Measurements from ENCODE around the gene SLC10A7. TPM values are rescaled to one million over a fixed set of nuclear protein-coding genes. Genes with fewer than 3 reads are reported as not detected.

Gene SLC10A7, protein sequence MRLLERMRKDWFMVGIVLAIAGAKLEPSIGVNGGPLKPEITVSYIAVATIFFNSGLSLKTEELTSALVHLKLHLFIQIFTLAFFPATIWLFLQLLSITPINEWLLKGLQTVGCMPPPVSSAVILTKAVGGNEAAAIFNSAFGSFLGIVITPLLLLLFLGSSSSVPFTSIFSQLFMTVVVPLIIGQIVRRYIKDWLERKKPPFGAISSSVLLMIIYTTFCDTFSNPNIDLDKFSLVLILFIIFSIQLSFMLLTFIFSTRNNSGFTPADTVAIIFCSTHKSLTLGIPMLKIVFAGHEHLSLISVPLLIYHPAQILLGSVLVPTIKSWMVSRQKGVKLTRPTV
- 10 to 100 TPM; 18.7 to 25.6 TPM for total RNA-seq
- polyA plus RNA-seq (ENCODE audit: insufficient read length in 2 of 2) = 10 to 100 TPM in 1 of 2 donors, 1 to 10 TPM in 1; 7.3 to 12.3 TPM
- long read RNA-seq, donor 1, partial matches to known transcripts = 0 of 1 reads
- long read RNA-seq, donor 1, other reads (novel, unspliced or antisense) = 0 of 1 reads
- long read RNA-seq, donor 2 = 0 reads
- long read RNA-seq, donor 3 = 0 reads
- long read RNA-seq, donor 4, partial matches to known transcripts = 0 of 1 reads
- long read RNA-seq, donor 4, other reads (novel, unspliced or antisense) = 0 of 1 reads

DNA sequence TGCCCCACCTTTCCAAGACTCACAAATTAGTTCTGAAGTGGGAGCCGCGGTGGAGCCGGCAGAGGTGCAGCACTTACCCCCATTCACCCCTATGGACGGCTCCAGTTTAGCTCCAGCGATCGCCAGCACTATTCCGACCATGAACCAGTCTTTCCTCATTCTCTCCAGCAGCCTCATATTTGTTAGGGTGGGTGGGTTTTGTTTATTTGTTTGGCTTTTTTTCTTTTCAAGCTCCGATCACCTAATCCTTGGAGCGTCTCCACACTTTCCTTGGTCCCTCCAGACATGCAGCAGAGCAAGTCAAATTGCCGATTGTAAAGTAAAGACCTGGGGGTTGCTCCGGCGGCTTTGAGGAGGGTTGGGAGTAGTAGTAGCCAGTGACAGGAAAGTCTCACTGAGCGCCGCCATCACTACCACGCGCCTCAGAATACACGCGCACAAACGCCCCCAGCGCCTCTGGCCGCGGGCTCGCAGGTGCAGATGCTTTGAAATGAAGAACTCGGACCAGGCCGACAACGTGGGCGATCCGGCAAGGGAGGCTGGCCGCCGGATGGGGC, at the start of gene SLC10A7:
TSS of gene SLC10A7 (minus strand) at position 400 of the 557 bp plus-strand sequence. CDS start at position 177, 223 bp downstream.
- no peaks in the 10 kb centered on the region for H3K36me3 ChIP-seq (ENCODE audit: control insufficient read depth, insufficient read depth, low read length)
- H3K9me3 ChIP-seq (ENCODE audit: control insufficient read depth, insufficient read depth, low read length) = no peaks in the 10 kb centered on the region
- WGBS (ENCODE audit: insufficient coverage) = 0% methylated on average over 21 of the region's 30 CpGs
- no peaks in the 10 kb centered on the region for H3K27me3 ChIP-seq (ENCODE audit: control insufficient read depth, insufficient read depth, low read length)
- peak within 1 kb of the TSS; percentile 99 for H3K4me3 ChIP-seq (ENCODE audit: low read depth, low read length)
- H3K4me1 ChIP-seq (ENCODE audit: control insufficient read depth, insufficient read depth, low read length) = no peaks in the 10 kb centered on the region
- DNase-seq (ENCODE audit: low read depth in 4 of 6, low spot score in 6 of 6) = peak; percentile 71 to 94 (median 80)
- peak within 1 kb of the TSS; percentile 96 for H3K27ac ChIP-seq (ENCODE audit: low read depth, low read length)

DNA sequence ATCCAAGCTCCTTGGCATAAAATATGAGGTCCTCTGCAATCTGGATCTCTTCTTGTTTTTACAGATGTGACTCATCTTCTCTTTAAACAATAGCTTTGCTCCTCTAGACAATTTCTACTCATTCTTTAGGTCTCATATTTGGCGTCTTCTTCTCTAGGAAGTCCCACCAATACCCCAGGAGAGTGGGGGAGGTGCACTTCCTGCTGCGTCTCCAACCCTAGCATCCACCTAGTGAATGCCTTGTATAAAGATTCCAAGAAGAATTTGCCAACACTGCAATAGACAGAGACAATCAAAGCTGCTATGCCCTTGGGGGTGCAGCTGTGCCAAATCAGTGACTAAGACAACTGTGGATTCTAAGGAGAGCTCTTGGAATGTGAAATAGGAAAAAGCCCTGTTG, 45.7 kb upstream of the SLC10A7 start:
- no peak for DNase-seq (ENCODE audit: low read depth in 4 of 6, low spot score in 6 of 6)
- Histone ChIP-seq H3K4me3 (ENCODE audit: low read depth, low read length) (no peak overlapping the region), H3K9me3 (ENCODE audit: control insufficient read depth, insufficient read depth, low read length) (no peaks in the 10 kb centered on the region), H3K27me3 (ENCODE audit: control insufficient read depth, insufficient read depth, low read length) (no peaks in the 10 kb centered on the region), H3K36me3 (ENCODE audit: control insufficient read depth, insufficient read depth, low read length) (no peaks in the 10 kb centered on the region), H3K27ac (ENCODE audit: low read depth, low read length) (no peak overlapping the region), H3K4me1 (ENCODE audit: control insufficient read depth, insufficient read depth, low read length) (no peaks in the 10 kb centered on the region)
- 40% methylated on average over 1 of the region's 2 CpGs for WGBS (ENCODE audit: insufficient coverage)

DNA sequence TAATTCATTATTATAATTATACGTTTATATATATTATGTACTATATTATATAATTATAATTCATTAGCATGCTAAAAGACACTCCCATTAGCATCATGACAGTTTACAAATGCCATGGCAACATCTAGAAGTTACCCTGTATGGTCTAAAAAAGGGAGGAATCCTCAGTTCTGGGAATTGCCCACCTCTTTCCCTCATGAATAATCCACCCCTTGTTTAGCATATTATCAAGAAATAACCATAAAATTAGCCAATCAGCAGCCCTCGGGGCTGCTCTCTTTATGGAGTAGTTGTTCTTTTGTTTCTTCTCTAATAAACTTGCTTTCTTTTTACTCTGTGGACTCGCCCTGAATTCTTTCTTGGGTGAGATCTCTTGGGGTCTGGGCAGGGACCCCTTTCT, 42.8 kb upstream of the SLC10A7 start:
- Histone ChIP-seq H3K4me3 (ENCODE audit: low read depth, low read length) (no peak overlapping the region), H3K36me3 (ENCODE audit: control insufficient read depth, insufficient read depth, low read length) (no peaks in the 10 kb centered on the region), H3K27me3 (ENCODE audit: control insufficient read depth, insufficient read depth, low read length) (no peaks in the 10 kb centered on the region), H3K9me3 (ENCODE audit: control insufficient read depth, insufficient read depth, low read length) (no peaks in the 10 kb centered on the region), H3K27ac (ENCODE audit: low read depth, low read length) (no peak overlapping the region), H3K4me1 (ENCODE audit: control insufficient read depth, insufficient read depth, low read length) (no peaks in the 10 kb centered on the region)
- no CpG with 5 or more reads among the region's 3 CpGs for WGBS (ENCODE audit: insufficient coverage)
- no peak for DNase-seq (ENCODE audit: low read depth in 4 of 6, low spot score in 6 of 6)

DNA sequence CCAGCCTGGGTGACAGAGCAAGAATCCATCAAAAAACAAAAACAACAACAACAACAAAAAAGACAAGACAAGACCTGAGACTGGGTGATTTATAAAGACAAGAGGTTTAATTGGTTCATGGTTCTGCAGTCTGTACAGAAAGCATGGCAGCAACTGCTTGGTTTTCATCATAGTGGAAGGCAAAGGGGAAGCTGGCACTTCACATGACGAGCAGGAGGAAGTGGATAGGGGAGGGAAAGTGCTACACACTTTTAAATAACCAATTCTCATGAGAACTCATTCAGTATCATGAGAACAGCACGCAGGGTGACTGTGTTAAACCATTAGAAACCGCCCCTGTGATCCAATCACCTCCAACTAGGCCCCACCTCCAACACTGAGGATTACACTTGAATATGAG, 28.4 kb upstream of the SLC10A7 start:
- DNase-seq (ENCODE audit: low read depth in 4 of 6, low spot score in 6 of 6) = no peak
- Histone ChIP-seq H3K36me3 (ENCODE audit: control insufficient read depth, insufficient read depth, low read length) (no peaks in the 10 kb centered on the region), H3K9me3 (ENCODE audit: control insufficient read depth, insufficient read depth, low read length) (no peaks in the 10 kb centered on the region), H3K4me3 (ENCODE audit: low read depth, low read length) (no peak overlapping the region), H3K27ac (ENCODE audit: low read depth, low read length) (no peak overlapping the region), H3K4me1 (ENCODE audit: control insufficient read depth, insufficient read depth, low read length) (no peaks in the 10 kb centered on the region), H3K27me3 (ENCODE audit: control insufficient read depth, insufficient read depth, low read length) (no peaks in the 10 kb centered on the region)
- WGBS (ENCODE audit: insufficient coverage) = no CpG with 5 or more reads among the region's 3 CpGs

DNA sequence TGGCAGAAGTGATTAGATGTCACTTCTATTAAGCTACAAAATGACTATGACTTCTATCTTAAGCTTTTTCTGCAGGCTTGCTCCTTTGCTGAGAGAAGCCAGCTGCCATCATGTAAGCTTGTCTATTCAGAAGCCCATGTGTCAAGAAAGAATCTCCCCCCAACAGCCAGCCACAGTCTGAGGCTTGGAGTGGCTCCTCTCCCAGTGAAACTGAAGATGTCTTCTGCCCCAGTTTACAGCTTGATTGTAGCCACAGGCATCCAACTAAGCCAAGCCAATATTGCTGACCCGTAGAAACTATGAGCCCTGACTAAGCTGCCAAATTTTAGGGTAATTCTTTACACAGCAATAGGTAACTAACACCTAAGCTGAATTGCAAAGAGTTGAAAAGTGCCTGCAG, 26.7 kb upstream of the SLC10A7 start:
- H3K36me3 ChIP-seq (ENCODE audit: control insufficient read depth, insufficient read depth, low read length) = no peaks in the 10 kb centered on the region
- H3K27ac ChIP-seq (ENCODE audit: low read depth, low read length) = no peak overlapping the region
- no peak overlapping the region for H3K4me3 ChIP-seq (ENCODE audit: low read depth, low read length)
- H3K9me3 ChIP-seq (ENCODE audit: control insufficient read depth, insufficient read depth, low read length) = no peaks in the 10 kb centered on the region
- H3K27me3 ChIP-seq (ENCODE audit: control insufficient read depth, insufficient read depth, low read length) = no peaks in the 10 kb centered on the region
- no peaks in the 10 kb centered on the region for H3K4me1 ChIP-seq (ENCODE audit: control insufficient read depth, insufficient read depth, low read length)
- WGBS (ENCODE audit: insufficient coverage) = 63% methylated on average over 1 of the region's 1 CpG
- DNase-seq (ENCODE audit: low read depth in 4 of 6, low spot score in 6 of 6) = no peak

DNA sequence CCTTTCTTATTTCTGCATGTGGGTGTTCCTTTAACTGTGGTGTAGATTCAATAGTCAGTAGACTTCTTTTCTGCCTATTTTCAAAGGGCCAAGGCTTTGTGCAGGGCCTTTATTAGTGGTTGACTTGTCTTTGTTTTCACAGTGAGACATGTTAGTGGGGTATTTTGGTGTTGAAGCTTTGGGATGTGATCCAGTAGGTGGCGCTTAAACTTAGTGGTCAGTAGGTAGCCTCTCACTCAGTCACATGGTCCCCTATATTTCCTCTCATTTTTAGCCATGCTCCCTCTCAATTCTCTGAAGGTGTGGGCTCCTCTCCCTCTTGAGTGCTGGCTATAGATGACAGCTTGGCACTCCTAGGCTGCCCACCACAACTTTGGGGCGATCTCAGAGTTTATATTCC, 23.4 kb upstream of the SLC10A7 start:
- Histone ChIP-seq H3K4me1 (ENCODE audit: control insufficient read depth, insufficient read depth, low read length) (no peaks in the 10 kb centered on the region), H3K27me3 (ENCODE audit: control insufficient read depth, insufficient read depth, low read length) (no peaks in the 10 kb centered on the region), H3K4me3 (ENCODE audit: low read depth, low read length) (no peak overlapping the region), H3K27ac (ENCODE audit: low read depth, low read length) (no peak overlapping the region), H3K36me3 (ENCODE audit: control insufficient read depth, insufficient read depth, low read length) (no peaks in the 10 kb centered on the region), H3K9me3 (ENCODE audit: control insufficient read depth, insufficient read depth, low read length) (no peaks in the 10 kb centered on the region)
- WGBS (ENCODE audit: insufficient coverage) = no CpG with 5 or more reads among the region's 2 CpGs
- no peak for DNase-seq (ENCODE audit: low read depth in 4 of 6, low spot score in 6 of 6)

DNA sequence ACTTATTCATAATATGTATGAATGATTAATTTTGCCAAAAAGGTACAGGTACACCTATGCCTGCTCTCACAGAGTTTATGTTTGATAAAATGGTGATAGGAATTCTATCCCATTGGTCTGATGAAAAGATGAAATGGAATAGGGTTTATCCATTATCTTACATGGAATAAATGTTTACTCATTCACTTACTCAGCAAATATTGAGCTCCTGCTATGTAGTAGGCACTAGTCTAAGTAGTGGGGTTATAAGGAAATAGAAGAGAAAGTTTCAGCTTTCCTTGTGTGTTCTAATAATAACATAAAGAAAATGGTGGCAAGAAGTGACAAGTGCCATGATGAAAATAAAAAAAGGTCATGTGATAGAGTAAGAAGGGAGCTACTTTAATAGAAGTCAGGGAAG, 12.4 kb upstream of the SLC10A7 start:
- H3K4me1 ChIP-seq (ENCODE audit: control insufficient read depth, insufficient read depth, low read length) = no peaks in the 10 kb centered on the region
- no peak overlapping the region for H3K4me3 ChIP-seq (ENCODE audit: low read depth, low read length)
- no peak for DNase-seq (ENCODE audit: low read depth in 4 of 6, low spot score in 6 of 6)
- H3K27me3 ChIP-seq (ENCODE audit: control insufficient read depth, insufficient read depth, low read length) = no peaks in the 10 kb centered on the region
- H3K27ac ChIP-seq (ENCODE audit: low read depth, low read length) = no peak overlapping the region
- no peaks in the 10 kb centered on the region for H3K36me3 ChIP-seq (ENCODE audit: control insufficient read depth, insufficient read depth, low read length)
- peaks cover 2% of the 10 kb centered on the region for H3K9me3 ChIP-seq (ENCODE audit: control insufficient read depth, insufficient read depth, low read length)

DNA sequence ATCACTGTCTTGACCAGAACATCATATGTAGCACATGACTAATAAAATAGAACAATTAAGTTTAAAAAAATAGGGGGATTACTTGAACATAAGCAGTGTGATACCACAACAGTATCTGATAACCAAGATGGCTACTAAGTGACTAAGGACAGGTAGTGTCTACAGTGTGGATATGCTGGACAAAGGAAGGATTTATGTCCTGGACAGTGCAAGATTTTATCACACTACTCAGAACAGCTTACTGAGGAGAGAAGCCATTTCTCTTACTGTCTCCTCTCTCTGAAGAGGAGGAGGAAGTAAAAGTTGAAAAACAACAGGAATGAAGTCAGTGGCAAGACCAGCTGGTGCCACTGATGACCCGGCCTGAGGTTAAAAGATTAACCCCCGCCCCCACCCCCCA, 4.0 kb upstream of the SLC10A7 start:
- no peaks in the 10 kb centered on the region for H3K36me3 ChIP-seq (ENCODE audit: control insufficient read depth, insufficient read depth, low read length)
- H3K9me3 ChIP-seq (ENCODE audit: control insufficient read depth, insufficient read depth, low read length) = no peaks in the 10 kb centered on the region
- DNase-seq (ENCODE audit: low read depth in 4 of 6, low spot score in 6 of 6) = no peak
- no peak overlapping the region for H3K27ac ChIP-seq (ENCODE audit: low read depth, low read length)
- WGBS (ENCODE audit: insufficient coverage) = 30% methylated on average over 2 of the region's 2 CpGs
- H3K4me1 ChIP-seq (ENCODE audit: control insufficient read depth, insufficient read depth, low read length) = no peaks in the 10 kb centered on the region
- no peak overlapping the region for H3K4me3 ChIP-seq (ENCODE audit: low read depth, low read length)
- H3K27me3 ChIP-seq (ENCODE audit: control insufficient read depth, insufficient read depth, low read length) = no peaks in the 10 kb centered on the region

DNA sequence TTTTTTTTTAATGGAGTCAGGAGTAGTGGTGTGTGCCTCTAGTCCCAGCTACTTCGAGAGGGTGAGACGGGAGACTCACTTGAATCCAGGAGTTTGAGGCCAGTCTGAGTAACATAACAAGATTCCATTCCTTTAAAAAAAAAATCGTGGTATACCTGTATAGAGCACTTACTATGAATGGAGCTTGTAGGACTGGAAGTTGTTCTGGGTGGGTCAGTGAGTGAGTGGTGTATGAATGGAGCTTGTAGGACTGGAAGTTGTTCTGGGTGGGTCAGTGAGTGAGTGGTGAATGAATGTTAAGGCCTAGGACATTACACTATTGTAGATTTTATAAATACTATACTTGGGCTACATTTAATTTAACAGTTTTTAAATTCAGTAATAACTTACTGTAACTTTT, 2.9 kb upstream of the SLC10A7 start:
- H3K36me3 ChIP-seq (ENCODE audit: control insufficient read depth, insufficient read depth, low read length) = no peaks in the 10 kb centered on the region
- H3K27ac ChIP-seq (ENCODE audit: low read depth, low read length) = no peak overlapping the region
- H3K4me3 ChIP-seq (ENCODE audit: low read depth, low read length) = no peak overlapping the region
- 100% methylated on average over 1 of the region's 3 CpGs for WGBS (ENCODE audit: insufficient coverage)
- no peaks in the 10 kb centered on the region for H3K9me3 ChIP-seq (ENCODE audit: control insufficient read depth, insufficient read depth, low read length)
- no peaks in the 10 kb centered on the region for H3K27me3 ChIP-seq (ENCODE audit: control insufficient read depth, insufficient read depth, low read length)
- DNase-seq (ENCODE audit: low read depth in 4 of 6, low spot score in 6 of 6) = no peak
- no peaks in the 10 kb centered on the region for H3K4me1 ChIP-seq (ENCODE audit: control insufficient read depth, insufficient read depth, low read length)

DNA sequence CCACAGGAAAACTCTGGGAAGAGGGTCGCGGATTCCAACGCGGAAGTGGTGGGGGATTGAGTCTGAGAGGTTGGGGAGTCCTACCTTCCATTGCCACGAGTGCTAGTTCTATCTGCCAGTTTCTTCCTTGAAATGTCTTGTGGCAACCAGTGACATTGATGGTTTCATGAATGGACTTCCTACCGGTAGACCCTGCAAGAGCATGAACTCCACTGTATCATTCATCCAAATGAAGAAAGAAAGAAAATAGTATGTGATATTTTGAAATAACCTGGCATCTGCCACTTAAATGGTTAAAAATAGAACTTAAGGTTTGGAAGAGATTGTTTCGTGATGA, 1.1 kb upstream of the SLC10A7 start:
- Histone ChIP-seq H3K27ac (ENCODE audit: low read depth, low read length) (peak overlapping the region; percentile 96), H3K4me3 (ENCODE audit: low read depth, low read length) (peak overlapping the region; percentile 99), H3K36me3 (ENCODE audit: control insufficient read depth, insufficient read depth, low read length) (no peaks in the 10 kb centered on the region), H3K27me3 (ENCODE audit: control insufficient read depth, insufficient read depth, low read length) (no peaks in the 10 kb centered on the region), H3K9me3 (ENCODE audit: control insufficient read depth, insufficient read depth, low read length) (no peaks in the 10 kb centered on the region), H3K4me1 (ENCODE audit: control insufficient read depth, insufficient read depth, low read length) (no peaks in the 10 kb centered on the region)
- DNase-seq (ENCODE audit: low read depth in 4 of 6, low spot score in 6 of 6) = no peak
- 5% methylated on average over 4 of the region's 7 CpGs for WGBS (ENCODE audit: insufficient coverage)
